Activated CD8-positive, alpha-beta memory T cell treated with anti-CD3 and anti-CD28 coated beads for 48 hours (primary cell): ENCODE results near the gene TEP1.

Experiments
- DNase-seq, 3 experiments: peaks; one replicate each; pipeline ENCODE4 v3.0.0-alpha.2; 2020; ENCODE audit warnings: low read depth in 2 of 3, low spot score in 2 of 3

Gene TEP1

GRCh38 chr14:20434701-20435581, 21.6 kb upstream of the TEP1 start:
- DNase-seq: no peak

GRCh38 chr14:20429801-20430669, 16.7 kb upstream of the TEP1 start:
- no peak for DNase-seq

- no peak for DNase-seq
These were observed 15.5 kb upstream of the TEP1 start for GRCh38 chr14:20428802-20429201.

- no peak for DNase-seq
These were observed 14.7 kb upstream of the TEP1 start for GRCh38 chr14:20428010-20428365.

- DNase-seq: no peak
These were observed 14.1 kb upstream of the TEP1 start for GRCh38 chr14:20427231-20428009.

GRCh38 chr14:20424851-20425250, 11.6 kb upstream of the TEP1 start:
- DNase-seq: no peak

- no peak for DNase-seq
These were observed 9.6 kb upstream of the TEP1 start for GRCh38 chr14:20422886-20423285.

- DNase-seq: no peak
These were observed 8.0 kb upstream of the TEP1 start for GRCh38 chr14:20421267-20421666.

GRCh38 chr14:20419419-20419818, 6.1 kb upstream of the TEP1 start:
- no peak for DNase-seq

- DNase-seq: no peak
These were observed 5.2 kb upstream of the TEP1 start for GRCh38 chr14:20418501-20418909.

GRCh38 chr14:20417250-20418186, 4.2 kb upstream of the TEP1 start:
- no peak for DNase-seq

GRCh38 chr14:20416223-20416622, 2.9 kb upstream of the TEP1 start:
- DNase-seq: no peak

- DNase-seq: no peak
These were observed 2.5 kb upstream of the TEP1 start for GRCh38 chr14:20415782-20416206.

GRCh38 chr14:20413744-20414082, 412 bp upstream of the TEP1 start:
- no peak for DNase-seq

- no peak for DNase-seq
These were observed 890 bp downstream of the TEP1 start for GRCh38 chr14:20412411-20412810.

GRCh38 chr14:20409226-20409625, 4.1 kb downstream of the TEP1 start:
- no peak for DNase-seq

- DNase-seq: no peak
These were observed 9.8 kb downstream of the TEP1 start for GRCh38 chr14:20403521-20403920.

GRCh38 chr14:20400965-20401593, 12.2 kb downstream of the TEP1 start:
- DNase-seq: no peak

GRCh38 chr14:20400589-20400964, 12.7 kb downstream of the TEP1 start:
- DNase-seq: no peak

- no peak for DNase-seq
These were observed 15.8 kb downstream of the TEP1 start for GRCh38 chr14:20397511-20397910.
